Stimulated activated CD4-positive, alpha-beta T cell treated with anti-CD3 and anti-CD28 coated beads, Interleukin-1b, Interleukin-23, amount 100 ng/mL, for 24 hours (primary cell): Measurements from ENCODE around the gene UPK1A.

Experiments
- DNase-seq, 4 experiments: peaks; one replicate each; pipeline ENCODE4 v3.0.0-alpha.2; 2020; ENCODE audit warnings: low read depth in 4 of 4, low spot score in 1 of 4

Gene UPK1A

GRCh38 chr19:35666251-35666913, at the start of gene UPK1A:
UPK1A (plus strand) TSS chr19:35666517; CDS start chr19:35666813, 296 bp downstream.
- no peak for DNase-seq

- no peak for DNase-seq
Observed at GRCh38 chr19:35618857-35619256, 47.5 kb upstream of the UPK1A start.

GRCh38 chr19:35619290-35619923, 46.9 kb upstream of the UPK1A start:
- no peak for DNase-seq

GRCh38 chr19:35620001-35620400, 46.3 kb upstream of the UPK1A start:
- DNase-seq: no peak

GRCh38 chr19:35621708-35622107, 44.6 kb upstream of the UPK1A start:
- no peak for DNase-seq

- DNase-seq: no peak
Observed at GRCh38 chr19:35622750-35623149, 43.6 kb upstream of the UPK1A start.

GRCh38 chr19:35623327-35624010, 42.8 kb upstream of the UPK1A start:
- DNase-seq: no peak

- DNase-seq: no peak
Observed at GRCh38 chr19:35628264-35628564, 38.1 kb upstream of the UPK1A start.

- DNase-seq: peak; percentile 85 to 94 (median 92)
Observed at GRCh38 chr19:35628565-35629331, 37.6 kb upstream of the UPK1A start, which contains the start of gene RBM42. RBM42 (plus strand) TSS chr19:35629036; CDS start chr19:35629154, 118 bp downstream.

GRCh38 chr19:35629332-35629633, 37.0 kb upstream of the UPK1A start:
- DNase-seq: no peak

- DNase-seq: no peak
Observed at GRCh38 chr19:35633727-35634440, 32.4 kb upstream of the UPK1A start.

- no peak for DNase-seq
Observed at GRCh38 chr19:35636651-35637050, 29.7 kb upstream of the UPK1A start.

- no peak for DNase-seq
Observed at GRCh38 chr19:35637165-35637564, 29.2 kb upstream of the UPK1A start.

GRCh38 chr19:35639321-35639639, 27.0 kb upstream of the UPK1A start:
- DNase-seq: no peak

- DNase-seq: no peak
Observed at GRCh38 chr19:35639863-35640262, 26.5 kb upstream of the UPK1A start.

- peak in 1 of 4 experiments; percentile 12 for DNase-seq
Observed at GRCh38 chr19:35641515-35642151, 24.7 kb upstream of the UPK1A start, which contains the start of gene ETV2. ETV2 (plus strand) TSS chr19:35641745; CDS start chr19:35642461, 716 bp downstream.

GRCh38 chr19:35642312-35642711, 24.0 kb upstream of the UPK1A start:
- no peak for DNase-seq

GRCh38 chr19:35642798-35643254, 23.5 kb upstream of the UPK1A start:
- no peak for DNase-seq

GRCh38 chr19:35643255-35644205, 22.8 kb upstream of the UPK1A start:
- DNase-seq: peak; percentile 52 to 78 (median 60)
